MM.1S (cell line): Measurements from ENCODE around the gene COL28A1.

Source experiments
- DNase-seq: peaks from one replicate; pipeline ENCODE4 v3.0.0-alpha.2; 2015
- H2AFZ ChIP-seq: fragments of 300-600 bp; sonication (generic); 2 replicates; pipeline ENCODE4 v1.6.0; 2016; ENCODE audit warnings: antibody characterized with exemption, low read length
- H3F3A ChIP-seq: fragments of 300-600 bp; sonication (generic); 2 replicates; pipeline ENCODE4 v1.6.1; 2016; ENCODE audit warnings: mild to moderate bottlenecking, antibody characterized with exemption, low read length, moderate library complexity, mixed read lengths; ENCODE audit not compliant: insufficient read depth
- H3K27ac ChIP-seq: fragments of 300-600 bp; sonication (generic); 2 replicates; pipeline ENCODE4 v1.5.1; 2016; ENCODE audit warnings: mild to moderate bottlenecking, low read length
- H3K27me3 ChIP-seq: fragments of 300-600 bp; sonication (generic); replicated peaks from 2 replicates; pipeline ENCODE4 v1.6.0; 2016; ENCODE audit warnings: low read length; ENCODE audit not compliant: insufficient read depth
- H3K36me3 ChIP-seq: fragments of 300-600 bp; sonication (generic); replicated peaks from 2 replicates; pipeline ENCODE4 v1.6.1; 2016; ENCODE audit warnings: mild to moderate bottlenecking, low read length, mixed read lengths; ENCODE audit not compliant: insufficient read depth
- H3K4me1 ChIP-seq: fragments of 300-600 bp; sonication (generic); 2 replicates; pipeline ENCODE4 v1.6.1; 2016; ENCODE audit warnings: low read length, mixed read lengths
- H3K4me2 ChIP-seq: fragments of 300-600 bp; sonication (generic); 2 replicates; pipeline ENCODE4 v1.6.0; 2016; ENCODE audit warnings: low read depth, low read length
- H3K4me3 ChIP-seq: fragments of 300-600 bp; sonication (generic); 2 replicates; pipeline ENCODE4 v1.5.1; 2016; ENCODE audit warnings: low read length, mixed read lengths
- H3K79me2 ChIP-seq: fragments of 300-600 bp; sonication (generic); 2 replicates; pipeline ENCODE4 v1.6.1; 2016; ENCODE audit warnings: mixed run types, low read length, mixed read lengths
- H3K9ac ChIP-seq: fragments of 300-600 bp; sonication (generic); 2 replicates; pipeline ENCODE4 v1.6.1; 2016; ENCODE audit warnings: low read length, mixed read lengths
- H3K9me2 ChIP-seq: fragments of 300-600 bp; sonication (generic); replicated peaks from 2 replicates; pipeline ENCODE4 v1.6.1; 2016; ENCODE audit warnings: mild to moderate bottlenecking, low read length, mixed read lengths; ENCODE audit not compliant: insufficient read depth
- H3K9me3 ChIP-seq: fragments of 300-600 bp; sonication (generic); replicated peaks from 2 replicates; pipeline ENCODE4 v1.6.1; 2016; ENCODE audit warnings: mild to moderate bottlenecking, low read length, mixed read lengths; ENCODE audit not compliant: insufficient read depth
- H4K20me1 ChIP-seq: fragments of 300-600 bp; sonication (generic); 2 replicates; pipeline ENCODE4 v1.6.1; 2016; ENCODE audit warnings: mild to moderate bottlenecking, low read length, moderate library complexity, mixed read lengths; ENCODE audit not compliant: insufficient read depth
- EZH2 ChIP-seq: fragments of 300-600 bp; sonication (generic); optimal IDR thresholded peaks from 2 replicates; pipeline ENCODE3; 2017; ENCODE audit warnings: low read depth, mild to moderate bottlenecking, antibody characterized with exemption, low read length, mixed read lengths
- EZH2phosphoT487 ChIP-seq: fragments of 300-600 bp; sonication (generic); IDR thresholded peaks from 2 replicates; pipeline ENCODE4 v1.6.1; 2018; ENCODE audit warnings: antibody characterized with exemption, low read length
- TF ChIP-seq, protein P1 (sequence below): fragments of 300-600 bp; sonication (generic); IDR thresholded peaks from 2 replicates; pipeline ENCODE4 v1.5.1; 2016; ENCODE audit warnings: antibody characterized with exemption, low read length, mixed read lengths

Gene COL28A1

DNA sequence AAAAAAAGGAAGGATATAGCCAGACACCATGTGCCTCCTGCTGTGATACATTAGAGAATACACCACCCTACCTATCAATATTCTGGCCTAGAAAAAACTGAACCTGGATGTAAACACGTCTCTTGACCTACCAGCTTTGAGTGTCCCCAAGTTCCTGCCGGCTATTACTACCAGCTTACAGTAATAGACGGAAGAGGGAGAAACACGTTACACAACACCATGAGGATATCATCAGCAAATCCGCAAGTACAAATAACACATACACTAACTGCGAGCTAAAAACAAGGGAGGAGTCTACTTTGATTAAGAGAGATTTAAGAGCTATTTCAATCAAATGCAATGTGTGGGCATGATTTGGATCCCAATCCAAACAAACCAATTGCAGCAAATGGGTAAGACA lies 113.0 kb downstream of the COL28A1 start:
- Histone ChIP-seq H4K20me1 (no peaks in the 10 kb centered on the region), H3K79me2 (no peaks in the 10 kb centered on the region), H3K9me2 (no peaks in the 10 kb centered on the region), H3K4me1 (no peaks in the 10 kb centered on the region), H3K27ac (no peak overlapping the region), H2AFZ (no peak overlapping the region), H3K9me3 (no peaks in the 10 kb centered on the region), H3K27me3 (no peaks in the 10 kb centered on the region), H3F3A (no peaks in the 10 kb centered on the region), H3K36me3 (no peaks in the 10 kb centered on the region), H3K4me3 (no peak overlapping the region), H3K4me2 (no peak overlapping the region), H3K9ac (no peak overlapping the region)
- TF ChIP-seq EZH2phosphoT487 (no peak), EZH2 (no peak)
- TF ChIP-seq, protein P1, sequence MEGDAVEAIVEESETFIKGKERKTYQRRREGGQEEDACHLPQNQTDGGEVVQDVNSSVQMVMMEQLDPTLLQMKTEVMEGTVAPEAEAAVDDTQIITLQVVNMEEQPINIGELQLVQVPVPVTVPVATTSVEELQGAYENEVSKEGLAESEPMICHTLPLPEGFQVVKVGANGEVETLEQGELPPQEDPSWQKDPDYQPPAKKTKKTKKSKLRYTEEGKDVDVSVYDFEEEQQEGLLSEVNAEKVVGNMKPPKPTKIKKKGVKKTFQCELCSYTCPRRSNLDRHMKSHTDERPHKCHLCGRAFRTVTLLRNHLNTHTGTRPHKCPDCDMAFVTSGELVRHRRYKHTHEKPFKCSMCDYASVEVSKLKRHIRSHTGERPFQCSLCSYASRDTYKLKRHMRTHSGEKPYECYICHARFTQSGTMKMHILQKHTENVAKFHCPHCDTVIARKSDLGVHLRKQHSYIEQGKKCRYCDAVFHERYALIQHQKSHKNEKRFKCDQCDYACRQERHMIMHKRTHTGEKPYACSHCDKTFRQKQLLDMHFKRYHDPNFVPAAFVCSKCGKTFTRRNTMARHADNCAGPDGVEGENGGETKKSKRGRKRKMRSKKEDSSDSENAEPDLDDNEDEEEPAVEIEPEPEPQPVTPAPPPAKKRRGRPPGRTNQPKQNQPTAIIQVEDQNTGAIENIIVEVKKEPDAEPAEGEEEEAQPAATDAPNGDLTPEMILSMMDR: no peak
- DNase-seq: no peak

DNA sequence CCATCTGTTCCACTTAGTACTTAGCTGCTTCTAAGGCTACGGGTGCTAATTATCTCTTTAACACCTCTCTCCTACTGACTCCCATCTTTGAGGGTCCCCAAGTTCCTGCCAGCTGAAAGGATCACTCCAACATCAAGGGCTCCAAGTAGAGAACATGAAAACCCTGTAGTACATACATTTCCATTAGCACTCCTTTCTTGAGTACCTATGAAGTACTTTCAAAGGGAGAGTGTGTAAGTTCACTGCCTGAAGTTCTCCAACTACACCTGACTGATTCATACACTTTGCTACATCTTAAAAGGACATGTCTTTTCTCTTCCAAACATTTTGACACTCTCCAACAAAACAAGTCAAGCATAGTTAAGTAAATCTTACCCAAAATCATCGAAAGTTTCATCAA lies 113.8 kb downstream of the COL28A1 start:
- Histone ChIP-seq H3K36me3 (no peaks in the 10 kb centered on the region), H4K20me1 (no peaks in the 10 kb centered on the region), H3K4me1 (no peaks in the 10 kb centered on the region), H3K9ac (no peak overlapping the region), H3K4me3 (no peak overlapping the region), H3K27me3 (no peaks in the 10 kb centered on the region), H3F3A (no peaks in the 10 kb centered on the region), H3K9me3 (no peaks in the 10 kb centered on the region), H3K79me2 (no peaks in the 10 kb centered on the region), H3K27ac (no peak overlapping the region), H3K4me2 (no peak overlapping the region), H2AFZ (no peak overlapping the region), H3K9me2 (no peaks in the 10 kb centered on the region)
- TF ChIP-seq EZH2: no peak
- TF ChIP-seq, protein P1: no peak
- TF ChIP-seq EZH2phosphoT487: no peak
- DNase-seq: no peak

DNA sequence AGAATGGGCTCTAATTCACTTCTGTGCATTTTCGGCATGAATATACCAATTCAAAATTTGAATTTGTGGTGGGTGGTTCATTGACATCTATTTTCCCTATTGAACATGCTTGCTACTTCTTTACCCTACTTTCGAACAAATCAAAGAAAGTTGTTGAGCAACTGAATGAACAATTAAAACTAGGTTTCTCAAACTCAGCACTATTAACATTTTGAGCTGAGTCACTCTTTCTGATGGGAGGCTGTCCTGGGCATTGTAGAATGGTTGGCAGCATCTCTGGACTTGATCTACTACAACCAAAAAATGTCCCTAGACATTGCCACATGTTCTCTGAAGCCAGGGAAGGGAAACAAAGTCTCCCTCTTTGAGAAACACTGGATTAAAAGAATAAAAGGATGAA lies 116.7 kb downstream of the COL28A1 start:
- no peaks in the 10 kb centered on the region for H4K20me1 ChIP-seq
- no peak overlapping the region for H3K9ac ChIP-seq
- no peaks in the 10 kb centered on the region for H3K36me3 ChIP-seq
- DNase-seq: no peak
- TF ChIP-seq EZH2: no peak
- TF ChIP-seq, protein P1: no peak
- TF ChIP-seq EZH2phosphoT487: no peak
- no peaks in the 10 kb centered on the region for H3K79me2 ChIP-seq
- H2AFZ ChIP-seq: no peak overlapping the region
- no peaks in the 10 kb centered on the region for H3F3A ChIP-seq
- no peak overlapping the region for H3K4me3 ChIP-seq
- no peak overlapping the region for H3K4me2 ChIP-seq
- H3K4me1 ChIP-seq: no peaks in the 10 kb centered on the region
- no peaks in the 10 kb centered on the region for H3K9me2 ChIP-seq
- no peak overlapping the region for H3K27ac ChIP-seq
- H3K9me3 ChIP-seq: no peaks in the 10 kb centered on the region
- H3K27me3 ChIP-seq: no peaks in the 10 kb centered on the region
